ENCODE measurements around the gene NCOR1. TPM values are rescaled to one million over a fixed set of nuclear protein-coding genes. Genes with fewer than 3 reads are reported as not detected.

NCOR1 gene
- polyA plus RNA-seq, 3 donors = 23.2 to 47.0 (median 37.9) TPM

GRCh38 chr17:16254773-16255400 is 39.6 kb upstream of the NCOR1 start:
- Histone ChIP-seq H3K9me3 (replicated peaks in 1 of 2; ENCODE audit: control insufficient read depth in 1 of 2, insufficient read depth in 1 of 2, low read length in 2 of 2) (peaks cover 0 to under 1% of the 10 kb centered on the region in 2 donors), H3K27me3 (ENCODE audit: control insufficient read depth in 2 of 2, insufficient read depth in 2 of 2, low read length in 2 of 2) (no peaks in the 10 kb centered on the region), H4K20me1 (ENCODE audit: insufficient read depth, low read length) (no peaks in the 10 kb centered on the region), H3K4me1 (ENCODE audit: control insufficient read depth in 1 of 2, insufficient read depth in 2 of 2, low read length in 2 of 2) (peaks cover 14 to 15% of the 10 kb centered on the region in 2 donors), H3K36me3 (replicated peaks in 1 of 2; ENCODE audit: control insufficient read depth in 1 of 2, insufficient read depth in 2 of 2, low read length in 2 of 2) (no peaks in the 10 kb centered on the region), H3K9ac (ENCODE audit: insufficient read depth, low read length, poor library complexity, severe bottlenecking) (no peak overlapping the region), H3K4me2 (replicated peaks; ENCODE audit: extremely low read depth, low read length, poor library complexity, severe bottlenecking) (peak overlapping the region; percentile 9), H3K79me2 (ENCODE audit: insufficient read depth, low read length) (no peaks in the 10 kb centered on the region), H3K27ac (ENCODE audit: low read depth in 1 of 2, low read length in 2 of 2) (peak overlapping the region; percentile 12 to 60), H2AFZ (ENCODE audit: insufficient read depth, low read depth, low read length, poor library complexity, severe bottlenecking) (peak overlapping the region; percentile 24), H3K4me3 (replicated peaks in 1 of 3; ENCODE audit: low read depth in 2 of 3, low read length in 3 of 3) (no peak overlapping the region)
- Mint-ChIP-seq H3K36me3 (peaks cover 0 to 3% of the 10 kb centered on the region in 2 donors), H3K27ac (peak overlapping the region in 6 of 7 donors; percentile 32 to 86 (median 65)), H3K4me3 (no peak overlapping the region), H3K27me3 (ENCODE audit: low read depth in 3 of 3) (no peaks in the 10 kb centered on the region), H3K4me1 (peaks cover 20% of the 10 kb centered on the region), H3K9me3 (peaks cover 0 to 4% (median 0%) of the 10 kb centered on the region in 7 donors)
- DNase-seq = peak in 1 of 3 donors; percentile 8
- no peak for TF ChIP-seq CTCF (IDR thresholded peaks at IDR 0.05)
- WGBS (ENCODE audit: insufficient coverage) = 94% methylated on average over 3 of the region's 9 CpGs
- intact Hi-C loops (cut with micrococcal nuclease) = no loop called here

- H3K4me1 ChIP-seq (ENCODE audit: control insufficient read depth in 1 of 2, insufficient read depth in 2 of 2, low read length in 2 of 2) = peaks cover 14 to 15% of the 10 kb centered on the region in 2 donors
- H3K4me3 ChIP-seq (replicated peaks in 1 of 3; ENCODE audit: low read depth in 2 of 3, low read length in 3 of 3) = no peak overlapping the region
- no peak for TF ChIP-seq CTCF (IDR thresholded peaks at IDR 0.05)
- intact Hi-C loops (cut with micrococcal nuclease) = no loop called here
- H3K4me3 Mint-ChIP-seq = no peak overlapping the region
- no peaks in the 10 kb centered on the region for H3K27me3 ChIP-seq (ENCODE audit: control insufficient read depth in 2 of 2, insufficient read depth in 2 of 2, low read length in 2 of 2)
- no peak for DNase-seq
- H3K4me2 ChIP-seq (replicated peaks; ENCODE audit: extremely low read depth, low read length, poor library complexity, severe bottlenecking) = no peak overlapping the region
- no peaks in the 10 kb centered on the region for H3K79me2 ChIP-seq (ENCODE audit: insufficient read depth, low read length)
- no peak overlapping the region for H3K27ac Mint-ChIP-seq
- H3K27ac ChIP-seq (ENCODE audit: low read depth in 1 of 2, low read length in 2 of 2) = no peak overlapping the region
- no peak overlapping the region for H3K9ac ChIP-seq (ENCODE audit: insufficient read depth, low read length, poor library complexity, severe bottlenecking)
- no CpG with 5 or more reads among the region's 1 CpG for WGBS (ENCODE audit: insufficient coverage)
- peaks cover 13% of the 10 kb centered on the region for H3K4me1 Mint-ChIP-seq
- no peaks in the 10 kb centered on the region for H3K36me3 ChIP-seq (replicated peaks in 1 of 2; ENCODE audit: control insufficient read depth in 1 of 2, insufficient read depth in 2 of 2, low read length in 2 of 2)
- peaks cover 0 to 1% (median 0%) of the 10 kb centered on the region in 3 donors for H3K27me3 Mint-ChIP-seq (ENCODE audit: low read depth in 3 of 3)
- no peaks in the 10 kb centered on the region for H4K20me1 ChIP-seq (ENCODE audit: insufficient read depth, low read length)
- no peak overlapping the region for H2AFZ ChIP-seq (ENCODE audit: insufficient read depth, low read depth, low read length, poor library complexity, severe bottlenecking)
- H3K9me3 ChIP-seq (replicated peaks in 1 of 2; ENCODE audit: control insufficient read depth in 1 of 2, insufficient read depth in 1 of 2, low read length in 2 of 2) = no peaks in the 10 kb centered on the region
- peaks cover 0 to 4% (median 0%) of the 10 kb centered on the region in 7 donors for H3K9me3 Mint-ChIP-seq
- peaks cover 3 to 10% of the 10 kb centered on the region in 2 donors for H3K36me3 Mint-ChIP-seq
Measured at GRCh38 chr17:16251556-16251955, 36.2 kb upstream of the NCOR1 start.

All from CD14-positive monocyte (primary cell).